GM23248 (cell line): ENCODE results near the gene TEX51.

Experiments used
- EZH2 ChIP-seq: fragments of 200-600 bp; sonication (generic); IDR thresholded peaks from 2 replicates; pipeline ENCODE4 v1.6.1; 2018; ENCODE audit warnings: antibody characterized with exemption, mild to moderate bottlenecking; ENCODE audit not compliant: insufficient read depth, poor library complexity, severe bottlenecking
- EZH2phosphoT487 ChIP-seq: fragments of 200-600 bp; sonication (generic); IDR thresholded peaks from 2 replicates; pipeline ENCODE4 v1.6.1; 2018; ENCODE audit warnings: antibody characterized with exemption, moderate library complexity, mild to moderate bottlenecking, low read depth; ENCODE audit not compliant: insufficient read depth

DNA sequence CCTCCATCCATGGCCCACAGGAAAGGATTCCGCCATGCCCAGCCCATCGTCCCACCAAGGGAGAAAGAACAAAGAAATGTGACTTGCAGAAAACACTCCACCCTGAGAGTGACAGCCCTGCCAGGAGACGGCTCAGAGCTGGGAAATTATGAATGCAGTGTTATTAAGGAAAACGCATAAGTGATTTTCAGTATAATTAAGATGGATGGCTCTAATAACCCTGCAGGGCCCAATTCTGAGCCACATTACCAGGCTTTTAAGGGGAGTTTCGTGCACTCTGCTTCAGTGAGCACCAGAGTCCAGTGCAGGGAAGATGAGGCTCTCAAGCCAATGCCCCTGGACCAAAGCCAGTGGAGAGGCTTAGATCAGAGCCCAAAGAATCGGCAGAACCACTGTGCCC lies 10.6 kb upstream of the TEX51 start:
- TF ChIP-seq EZH2phosphoT487 (no peak), EZH2 (no peak)
